ENCODE measurements around the gene PRODH2.
A peak's percentile ranks its signal among the peaks of the same experiment; 100 is the strongest.

The PRODH2 gene

DNA sequence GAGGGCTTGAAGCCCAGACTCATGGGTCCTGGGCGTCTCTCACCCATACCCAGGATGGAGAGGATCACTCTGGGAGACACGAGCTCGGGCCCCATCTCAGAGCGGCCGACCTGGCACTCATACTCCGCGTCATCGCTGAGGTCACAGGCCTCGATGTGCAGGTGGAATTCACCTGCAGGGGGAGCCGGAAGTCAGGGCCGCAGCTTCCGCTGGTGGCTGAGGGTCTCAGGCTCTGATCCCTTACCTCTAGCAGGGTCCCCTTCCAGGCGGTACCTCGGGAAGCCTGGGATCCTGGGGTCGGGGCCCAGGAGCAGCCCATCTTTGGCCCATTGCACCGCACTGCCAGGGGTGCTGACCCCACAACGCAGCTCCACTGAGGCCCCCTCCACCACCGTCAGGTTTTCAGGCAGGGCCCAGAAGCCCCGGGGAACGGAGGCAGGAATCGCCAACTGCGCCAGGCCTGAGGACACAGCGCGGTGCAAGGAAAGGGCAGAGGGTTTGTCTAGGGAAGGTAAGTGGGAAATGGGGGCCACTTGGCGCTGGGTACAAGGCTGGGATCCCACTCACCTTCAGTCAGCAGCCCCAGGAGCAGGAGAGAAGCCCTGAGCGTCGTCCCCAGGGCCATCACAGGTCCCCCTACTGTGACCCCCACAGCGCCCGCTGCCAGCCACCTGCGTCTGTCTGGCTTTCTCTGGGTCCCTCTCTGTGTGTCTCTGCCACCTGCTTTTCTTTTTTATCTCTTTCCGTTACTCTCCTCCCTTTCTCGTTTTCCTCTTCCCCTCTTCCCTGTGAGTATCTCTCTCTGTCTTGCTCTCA is 38.8 kb upstream of the PRODH2 start:
- peak overlapping the region; percentile 50 for H3K4me3 ChIP-seq (ENCODE audit: low read depth, low read length)
- H3K4me1 ChIP-seq (ENCODE audit: control insufficient read depth, insufficient read depth, low read length), result peaks cover 2% of the 10 kb centered on the region
- peak overlapping the region; percentile 24 for H3K9ac ChIP-seq (ENCODE audit: low read depth, low read length)
- H3K9me3 ChIP-seq (ENCODE audit: control insufficient read depth, insufficient read depth, low read length), result no peaks in the 10 kb centered on the region
- no peaks in the 10 kb centered on the region for H3K36me3 ChIP-seq (ENCODE audit: control insufficient read depth, insufficient read depth, low read length)
- H3K27me3 ChIP-seq (ENCODE audit: control insufficient read depth, insufficient read depth, low read length), result peaks cover 41% of the 10 kb centered on the region

DNA sequence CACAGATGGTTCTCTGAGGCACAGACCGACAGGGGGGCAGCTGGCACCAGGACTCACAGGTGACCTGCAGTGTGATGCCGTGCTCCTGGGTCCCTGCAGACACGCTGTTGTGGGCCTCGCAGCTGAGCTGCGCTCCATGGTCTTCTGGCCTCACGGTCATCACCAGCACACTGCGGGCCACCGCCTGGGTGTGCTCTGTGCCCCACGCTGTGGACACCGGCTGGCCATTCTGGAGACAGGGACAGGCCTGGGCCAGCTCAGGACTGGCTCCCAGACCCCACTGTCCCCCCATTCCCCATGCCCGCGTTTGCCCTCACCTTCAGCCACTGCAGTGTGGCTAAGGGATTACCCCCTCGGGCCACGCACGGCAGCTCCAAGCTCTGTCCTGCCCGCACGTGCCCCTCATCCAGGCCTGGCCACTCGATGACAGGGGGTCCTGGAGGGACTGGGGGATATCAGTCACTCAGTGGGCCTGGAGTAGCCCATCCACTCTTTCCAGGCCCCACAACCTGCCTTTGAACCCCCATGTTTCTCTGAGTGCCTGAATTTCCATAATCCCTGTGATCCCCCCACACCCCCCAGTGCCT is 36.4 kb upstream of the PRODH2 start:
- Histone ChIP-seq H3K4me1 (ENCODE audit: control insufficient read depth, insufficient read depth, low read length) (no peaks in the 10 kb centered on the region), H3K9ac (ENCODE audit: low read depth, low read length) (no peak overlapping the region), H3K9me3 (ENCODE audit: control insufficient read depth, insufficient read depth, low read length) (no peaks in the 10 kb centered on the region), H3K27me3 (ENCODE audit: control insufficient read depth, insufficient read depth, low read length) (peaks cover 41% of the 10 kb centered on the region), H3K4me3 (ENCODE audit: low read depth, low read length) (no peak overlapping the region), H3K36me3 (ENCODE audit: control insufficient read depth, insufficient read depth, low read length) (no peaks in the 10 kb centered on the region)

DNA sequence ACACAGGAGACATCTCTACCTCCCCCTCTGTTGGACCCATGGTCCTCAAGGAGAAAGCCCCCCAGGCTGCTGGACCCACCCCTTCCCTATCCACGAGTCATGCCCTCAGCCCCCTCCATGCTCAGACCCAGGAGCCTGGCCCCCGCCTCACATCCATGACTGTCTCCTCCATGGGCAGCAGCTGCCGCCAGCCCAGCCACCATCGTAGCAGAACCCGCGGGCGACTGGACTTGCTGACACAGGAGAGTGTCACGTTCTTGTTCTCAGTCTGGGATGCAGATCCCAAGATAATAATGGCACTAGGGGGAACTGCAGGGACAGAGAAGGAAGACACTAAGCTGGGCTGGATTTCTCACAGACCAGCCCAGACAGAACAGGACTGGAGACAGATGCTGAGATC is 35.8 kb upstream of the PRODH2 start:
- H3K4me1 ChIP-seq (ENCODE audit: control insufficient read depth, insufficient read depth, low read length), result no peaks in the 10 kb centered on the region
- H3K36me3 ChIP-seq (ENCODE audit: control insufficient read depth, insufficient read depth, low read length), result no peaks in the 10 kb centered on the region
- no peak overlapping the region for H3K4me3 ChIP-seq (ENCODE audit: low read depth, low read length)
- H3K9me3 ChIP-seq (ENCODE audit: control insufficient read depth, insufficient read depth, low read length), result no peaks in the 10 kb centered on the region
- H3K9ac ChIP-seq (ENCODE audit: low read depth, low read length), result no peak overlapping the region
- H3K27me3 ChIP-seq (ENCODE audit: control insufficient read depth, insufficient read depth, low read length), result peaks cover 44% of the 10 kb centered on the region

DNA sequence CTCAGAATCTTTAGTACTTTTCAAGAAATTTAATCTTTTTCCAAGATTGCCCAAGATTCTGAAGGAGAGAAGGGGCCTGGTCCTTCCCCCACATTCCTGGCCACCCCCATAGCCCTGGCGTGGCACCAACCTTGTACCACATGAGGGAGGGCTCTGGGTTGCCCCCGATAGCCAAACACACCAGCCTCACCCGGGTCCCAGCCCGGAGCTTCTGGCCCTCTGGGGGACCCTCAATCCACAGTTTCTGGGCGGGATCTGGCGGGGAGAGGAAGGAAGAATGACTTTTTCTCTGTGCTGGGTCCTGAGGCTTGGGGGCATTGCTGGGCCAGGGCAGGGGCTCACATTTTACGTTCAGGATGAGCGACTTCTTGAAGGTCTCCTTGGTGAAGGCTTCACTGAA is 35.3 kb upstream of the PRODH2 start:
- Histone ChIP-seq H3K9me3 (ENCODE audit: control insufficient read depth, insufficient read depth, low read length) (no peaks in the 10 kb centered on the region), H3K9ac (ENCODE audit: low read depth, low read length) (no peak overlapping the region), H3K4me1 (ENCODE audit: control insufficient read depth, insufficient read depth, low read length) (no peaks in the 10 kb centered on the region), H3K4me3 (ENCODE audit: low read depth, low read length) (no peak overlapping the region), H3K27me3 (ENCODE audit: control insufficient read depth, insufficient read depth, low read length) (peaks cover 46% of the 10 kb centered on the region), H3K36me3 (ENCODE audit: control insufficient read depth, insufficient read depth, low read length) (no peaks in the 10 kb centered on the region)

DNA sequence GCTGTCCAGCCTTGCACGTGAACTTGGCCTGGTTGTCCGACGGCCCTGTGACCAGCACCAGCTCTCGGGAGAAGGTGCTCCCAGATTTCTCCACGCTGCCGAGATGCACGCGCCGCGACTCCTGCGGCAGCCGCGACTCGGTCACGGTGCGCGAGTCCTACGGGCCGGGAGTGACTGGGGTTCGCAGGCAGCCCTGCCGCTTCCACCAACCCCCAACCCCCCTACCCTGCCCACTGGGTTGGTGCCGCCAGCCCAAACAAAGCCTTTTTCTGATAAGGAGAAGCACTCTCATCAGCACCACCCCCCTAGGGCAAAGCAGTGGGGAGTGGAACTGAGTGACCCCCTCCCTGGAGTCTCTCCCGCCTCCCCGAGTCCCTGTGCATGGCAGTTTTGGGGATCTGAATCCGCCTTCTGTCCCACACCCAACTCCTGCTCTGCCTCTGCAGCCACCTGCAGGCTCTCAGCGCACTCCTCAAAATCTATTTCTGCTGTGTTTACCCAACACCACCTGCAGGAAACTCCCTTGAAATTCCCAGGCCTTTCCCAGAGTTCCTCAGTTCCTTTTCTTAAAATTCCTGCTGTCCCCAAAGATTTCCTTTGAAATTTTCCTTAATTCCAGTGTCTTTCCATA is 33.5 kb upstream of the PRODH2 start:
- no peaks in the 10 kb centered on the region for H3K36me3 ChIP-seq (ENCODE audit: control insufficient read depth, insufficient read depth, low read length)
- peak overlapping the region; percentile 65 for H3K4me3 ChIP-seq (ENCODE audit: low read depth, low read length)
- H3K4me1 ChIP-seq (ENCODE audit: control insufficient read depth, insufficient read depth, low read length), result no peaks in the 10 kb centered on the region
- H3K9me3 ChIP-seq (ENCODE audit: control insufficient read depth, insufficient read depth, low read length), result no peaks in the 10 kb centered on the region
- H3K27me3 ChIP-seq (ENCODE audit: control insufficient read depth, insufficient read depth, low read length), result peaks cover 61% of the 10 kb centered on the region
- H3K9ac ChIP-seq (ENCODE audit: low read depth, low read length), result no peak overlapping the region

DNA sequence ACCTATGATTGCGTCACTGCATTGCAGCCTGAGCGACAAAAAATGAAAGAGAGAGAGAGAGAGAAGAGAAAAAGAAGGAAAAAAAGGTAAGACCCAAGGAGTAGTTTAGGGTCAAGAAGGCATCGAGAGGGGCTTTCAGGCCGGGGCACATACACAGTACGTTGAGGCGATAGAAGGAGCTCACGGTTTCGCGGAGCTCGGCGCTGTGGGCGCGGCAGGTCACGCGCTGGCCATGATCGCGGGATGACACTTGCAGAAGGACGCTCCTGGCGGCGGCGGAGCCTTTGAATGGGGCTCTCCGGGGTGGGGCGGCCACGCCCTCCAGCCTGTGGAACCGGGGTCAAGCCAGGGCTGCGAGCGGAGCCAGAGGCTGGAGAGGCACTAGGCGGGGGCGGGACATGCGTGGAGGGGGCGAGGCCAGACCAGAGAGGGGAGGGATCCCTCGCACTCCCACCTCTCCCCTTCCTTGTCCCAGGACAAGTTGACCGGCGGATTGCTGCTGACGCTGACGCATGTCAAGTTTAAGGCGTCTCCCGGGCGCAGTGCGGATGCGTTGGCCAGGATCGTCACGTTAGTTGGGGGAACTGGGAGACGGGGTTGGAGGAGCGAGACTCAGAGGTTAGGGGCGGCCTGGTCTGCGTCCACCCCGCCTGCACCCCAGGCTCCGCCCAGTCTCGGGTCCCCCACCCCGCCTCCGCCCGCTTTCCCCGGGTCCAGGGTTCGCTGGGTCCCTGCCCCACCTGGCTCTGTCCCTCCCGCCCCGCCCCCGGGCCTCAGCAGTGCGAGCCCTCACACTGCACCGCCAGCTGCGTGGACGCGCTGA is 32.8 kb upstream of the PRODH2 start:
- Histone ChIP-seq H3K36me3 (ENCODE audit: control insufficient read depth, insufficient read depth, low read length) (no peaks in the 10 kb centered on the region), H3K4me3 (ENCODE audit: low read depth, low read length) (peak overlapping the region; percentile 65), H3K27me3 (ENCODE audit: control insufficient read depth, insufficient read depth, low read length) (peaks cover 56% of the 10 kb centered on the region), H3K9me3 (ENCODE audit: control insufficient read depth, insufficient read depth, low read length) (no peaks in the 10 kb centered on the region), H3K9ac (ENCODE audit: low read depth, low read length) (no peak overlapping the region), H3K4me1 (ENCODE audit: control insufficient read depth, insufficient read depth, low read length) (no peaks in the 10 kb centered on the region)

DNA sequence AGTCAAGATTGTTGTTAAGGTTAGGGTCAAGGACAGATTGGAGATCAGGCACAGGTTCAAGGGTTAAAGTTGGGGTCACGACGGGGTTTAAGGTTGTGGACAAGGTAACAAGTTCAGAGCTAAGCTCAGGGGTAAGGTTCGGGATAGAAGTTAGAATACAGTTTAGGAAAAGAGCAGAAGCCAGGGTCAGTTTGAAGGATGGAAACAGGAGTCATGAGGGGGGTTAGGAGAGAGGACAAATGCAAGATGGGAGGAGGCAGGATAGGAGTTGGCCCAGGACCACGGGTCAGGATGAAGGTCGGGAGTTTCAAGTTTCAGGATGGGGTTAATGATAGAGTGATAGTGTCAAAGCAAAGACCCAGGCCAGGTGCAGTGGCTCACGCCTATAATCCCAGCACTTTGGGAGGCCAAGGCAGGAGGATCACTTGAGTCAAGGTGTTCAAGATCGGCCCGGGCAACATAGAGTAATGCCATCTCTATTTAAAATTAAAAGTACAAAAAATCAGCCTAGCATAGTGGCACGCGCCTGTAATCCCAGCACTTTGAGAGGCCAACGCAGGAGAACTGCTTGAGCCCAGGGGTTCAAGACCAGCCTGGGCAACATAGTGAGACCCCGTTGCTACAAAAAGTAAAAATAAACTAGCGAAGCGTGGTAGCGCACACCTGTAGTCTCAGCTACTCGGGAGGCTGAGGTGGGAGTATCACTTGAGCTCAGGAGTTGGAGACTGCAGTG is 32.0 kb upstream of the PRODH2 start:
- Histone ChIP-seq H3K27me3 (ENCODE audit: control insufficient read depth, insufficient read depth, low read length) (peaks cover 52% of the 10 kb centered on the region), H3K4me3 (ENCODE audit: low read depth, low read length) (peak overlapping the region; percentile 65), H3K9ac (ENCODE audit: low read depth, low read length) (no peak overlapping the region), H3K9me3 (ENCODE audit: control insufficient read depth, insufficient read depth, low read length) (no peaks in the 10 kb centered on the region), H3K4me1 (ENCODE audit: control insufficient read depth, insufficient read depth, low read length) (no peaks in the 10 kb centered on the region), H3K36me3 (ENCODE audit: control insufficient read depth, insufficient read depth, low read length) (no peaks in the 10 kb centered on the region)

DNA sequence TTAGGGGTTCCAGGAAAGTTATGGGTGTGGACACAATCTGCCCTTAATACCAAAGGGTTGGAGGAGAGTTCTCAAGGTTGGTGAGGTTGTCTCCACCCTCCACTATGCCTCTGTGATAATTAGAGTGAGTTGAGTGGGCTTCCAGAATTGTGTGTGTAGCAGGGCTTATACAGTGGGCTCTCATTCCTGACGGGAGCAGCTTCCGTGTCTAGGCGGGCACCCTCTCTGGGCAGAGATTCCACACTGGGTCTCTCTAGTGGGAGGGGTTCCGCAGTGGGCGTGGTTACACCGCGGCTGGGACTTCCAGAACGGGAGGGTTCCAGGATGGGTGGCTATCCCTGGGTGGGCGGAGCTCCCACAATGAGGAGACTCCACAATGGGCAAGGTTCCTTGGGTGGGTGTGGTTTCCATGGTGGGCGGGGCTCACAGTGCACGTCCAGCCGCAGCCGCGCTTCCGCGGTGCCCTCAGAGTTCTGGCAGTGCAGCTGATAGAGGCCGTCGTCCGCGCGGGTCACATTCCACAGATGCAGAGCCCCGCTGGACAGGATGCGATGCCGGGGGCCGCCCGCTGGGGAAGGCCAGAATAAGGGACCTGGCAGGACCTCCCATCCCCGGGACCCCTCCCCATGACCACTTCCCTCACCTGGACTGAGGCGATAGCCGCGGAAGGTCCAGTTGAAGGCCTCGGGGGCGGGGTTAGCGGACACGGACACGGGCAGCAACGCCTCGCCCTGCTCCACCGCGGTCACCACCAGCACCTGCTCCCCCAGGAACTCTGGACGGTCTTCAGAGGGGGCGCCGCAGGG is 31.2 kb upstream of the PRODH2 start:
- Histone ChIP-seq H3K9ac (ENCODE audit: low read depth, low read length) (no peak overlapping the region), H3K27me3 (ENCODE audit: control insufficient read depth, insufficient read depth, low read length) (peaks cover 52% of the 10 kb centered on the region)

DNA sequence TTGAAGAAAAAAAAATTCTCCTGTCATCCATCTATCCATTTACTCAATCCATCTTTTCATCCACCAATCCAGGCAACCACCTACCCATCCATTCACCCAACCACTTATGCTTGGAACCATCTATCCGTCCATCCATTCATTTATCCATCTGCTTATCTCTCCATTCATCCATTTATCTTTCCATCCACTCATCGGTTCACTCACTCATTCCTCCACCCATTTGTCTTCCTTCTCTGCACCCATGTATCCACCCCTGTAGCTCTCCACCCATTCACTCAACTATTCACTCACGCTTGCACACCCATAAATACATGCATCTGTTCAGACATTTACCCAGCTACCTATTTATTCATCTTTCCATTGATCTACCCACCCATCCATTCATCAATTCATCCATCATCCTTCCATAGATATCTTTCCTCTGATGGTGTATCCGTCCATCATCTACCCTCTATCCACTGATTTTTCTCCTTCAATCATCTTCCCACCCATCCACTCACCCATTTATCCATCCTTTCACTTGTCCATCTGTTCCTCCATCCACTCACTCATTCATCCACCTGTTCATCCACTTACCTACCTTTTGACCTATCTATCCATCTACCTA is 30.1 kb upstream of the PRODH2 start:
- Histone ChIP-seq H3K27me3 (ENCODE audit: control insufficient read depth, insufficient read depth, low read length) (peaks cover 49% of the 10 kb centered on the region), H3K9ac (ENCODE audit: low read depth, low read length) (no peak overlapping the region), H3K4me1 (ENCODE audit: control insufficient read depth, insufficient read depth, low read length) (no peaks in the 10 kb centered on the region), H3K36me3 (ENCODE audit: control insufficient read depth, insufficient read depth, low read length) (no peaks in the 10 kb centered on the region), H3K4me3 (ENCODE audit: low read depth, low read length) (no peak overlapping the region), H3K9me3 (ENCODE audit: control insufficient read depth, insufficient read depth, low read length) (no peaks in the 10 kb centered on the region)

More for the DNA sequence above, 31.2 kb upstream of the PRODH2 start:
- no peaks in the 10 kb centered on the region for H3K4me1 ChIP-seq (ENCODE audit: control insufficient read depth, insufficient read depth, low read length)
- no peaks in the 10 kb centered on the region for H3K36me3 ChIP-seq (ENCODE audit: control insufficient read depth, insufficient read depth, low read length)
- H3K4me3 ChIP-seq (ENCODE audit: low read depth, low read length), result peak overlapping the region; percentile 18
- no peaks in the 10 kb centered on the region for H3K9me3 ChIP-seq (ENCODE audit: control insufficient read depth, insufficient read depth, low read length)

DNA sequence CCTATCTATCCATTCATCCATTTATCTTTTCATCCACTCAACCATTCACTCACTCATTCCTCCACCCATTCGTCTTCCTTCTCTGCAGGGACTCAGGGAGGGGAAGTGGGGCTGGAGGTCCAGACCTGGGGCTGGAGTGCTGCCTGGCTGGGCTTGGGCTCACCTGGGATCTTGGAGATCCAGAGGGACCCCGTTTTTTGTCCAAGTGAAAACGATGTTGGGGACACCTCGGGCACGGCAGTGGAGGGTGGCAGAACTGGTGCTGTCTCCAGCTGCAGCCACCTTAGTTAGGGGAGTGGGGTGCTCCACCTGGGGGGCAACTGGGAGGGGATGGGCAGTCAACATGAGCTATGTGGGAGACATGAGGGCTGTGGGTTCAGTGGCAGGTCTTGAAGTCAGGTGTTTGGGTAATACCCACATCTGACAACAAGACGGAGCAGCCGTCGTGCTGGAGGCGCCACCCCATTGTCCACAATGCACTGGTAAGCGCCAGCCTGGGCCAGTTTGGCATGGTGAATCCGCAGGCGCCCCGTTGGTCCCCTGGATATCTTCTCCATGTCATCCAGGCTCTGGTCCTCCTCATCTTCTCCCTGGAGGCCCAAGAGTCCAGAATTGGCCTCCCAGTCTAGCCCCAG is 29.4 kb upstream of the PRODH2 start:
- Histone ChIP-seq H3K27me3 (ENCODE audit: control insufficient read depth, insufficient read depth, low read length) (peaks cover 49% of the 10 kb centered on the region), H3K4me1 (ENCODE audit: control insufficient read depth, insufficient read depth, low read length) (no peaks in the 10 kb centered on the region)

More for the DNA sequence above, 29.4 kb upstream of the PRODH2 start:
- H3K36me3 ChIP-seq (ENCODE audit: control insufficient read depth, insufficient read depth, low read length), result no peaks in the 10 kb centered on the region
- H3K9me3 ChIP-seq (ENCODE audit: control insufficient read depth, insufficient read depth, low read length), result no peaks in the 10 kb centered on the region
- no peak overlapping the region for H3K9ac ChIP-seq (ENCODE audit: low read depth, low read length)
- H3K4me3 ChIP-seq (ENCODE audit: low read depth, low read length), result no peak overlapping the region
